ENCODE data around the gene BLMH. TPM values are rescaled to one million over a fixed set of nuclear protein-coding genes. Genes with fewer than 3 reads are reported as not detected.

BLMH gene
- total and polyA plus RNA-seq, 8 donors, result 5.4 to 32.4 (median 14.7) TPM; not detected in 1

GRCh38 chr17:30211371-30211770 lies 80.4 kb downstream of the BLMH start:
- H3K36me3 ChIP-seq, result no peaks in the 10 kb centered on the region
- TF ChIP-seq CTCF (IDR thresholded peaks at IDR 0.05) (no peak), POLR2A (IDR thresholded peaks at IDR 0.05) (no peak), POLR2AphosphoS5 (IDR thresholded peaks at IDR 0.05) (no peak), EP300 (IDR thresholded peaks at IDR 0.05) (no peak)
- no peak for DNase-seq
- H3K27ac ChIP-seq, result no peak overlapping the region
- H3K4me1 ChIP-seq, result no peaks in the 10 kb centered on the region
- 74 to 92% (median 84%) methylated on average over 6 of the region's 6 CpGs for WGBS, 5 donors
- H3K27me3 ChIP-seq, result peaks cover 0 to 14% (median 0%) of the 10 kb centered on the region in 3 donors
- no peak overlapping the region for H3K4me3 ChIP-seq
- intact Hi-C loops (cut with DNase I; ENCODE audit: low total_unique reads), result no loop called here
- no peaks in the 10 kb centered on the region for H3K9me3 ChIP-seq

GRCh38 chr17:30210901-30211300 lies 80.8 kb downstream of the BLMH start:
- no peak for TF ChIP-seq CTCF (IDR thresholded peaks at IDR 0.05)
- TF ChIP-seq EP300 (IDR thresholded peaks at IDR 0.05), result no peak
- no peak for TF ChIP-seq POLR2AphosphoS5 (IDR thresholded peaks at IDR 0.05)
- DNase-seq, result no peak
- 89 to 95% (median 94%) methylated on average over 10 of the region's 10 CpGs for WGBS, 5 donors
- Histone ChIP-seq H3K4me1 (no peaks in the 10 kb centered on the region), H3K9me3 (no peaks in the 10 kb centered on the region), H3K27ac (no peak overlapping the region), H3K36me3 (no peaks in the 10 kb centered on the region), H3K27me3 (peaks cover 0 to 14% (median 0%) of the 10 kb centered on the region in 3 donors), H3K4me3 (no peak overlapping the region)
- intact Hi-C loops (cut with DNase I; ENCODE audit: low total_unique reads), result no loop called here

GRCh38 chr17:30210366-30210765 lies 81.4 kb downstream of the BLMH start:
- Histone ChIP-seq H3K27ac (no peak overlapping the region), H3K36me3 (no peaks in the 10 kb centered on the region), H3K9me3 (no peaks in the 10 kb centered on the region), H3K27me3 (peaks cover 0 to 17% (median 0%) of the 10 kb centered on the region in 3 donors), H3K4me3 (no peak overlapping the region), H3K4me1 (no peaks in the 10 kb centered on the region)
- no peak for DNase-seq
- intact Hi-C loops (cut with DNase I; ENCODE audit: low total_unique reads), result no loop called here
- 86 to 89% (median 88%) methylated on average over 11 of the region's 11 CpGs for WGBS, 5 donors
- TF ChIP-seq POLR2A (IDR thresholded peaks at IDR 0.05) (no peak), CTCF (IDR thresholded peaks at IDR 0.05) (no peak)

- TF ChIP-seq EP300 (IDR thresholded peaks at IDR 0.05), result no peak
- no peak for TF ChIP-seq POLR2AphosphoS5 (IDR thresholded peaks at IDR 0.05)
- no peak for TF ChIP-seq CTCF (IDR thresholded peaks at IDR 0.05)
- TF ChIP-seq POLR2A (IDR thresholded peaks at IDR 0.05), result no peak
- WGBS, 5 donors, result 82 to 93% (median 91%) methylated on average over 7 of the region's 7 CpGs
- intact Hi-C loops (cut with DNase I; ENCODE audit: low total_unique reads), result no loop called here
These were observed 81.8 kb downstream of the BLMH start for GRCh38 chr17:30209930-30210329.

More at GRCh38 chr17:30209930-30210329, 81.8 kb downstream of the BLMH start:
- H3K9me3 ChIP-seq, result no peaks in the 10 kb centered on the region
- no peak overlapping the region for H3K27ac ChIP-seq
- H3K4me3 ChIP-seq, result no peak overlapping the region
- no peak for DNase-seq
- H3K27me3 ChIP-seq, result peaks cover 0 to 21% (median 0%) of the 10 kb centered on the region in 3 donors
- no peaks in the 10 kb centered on the region for H3K4me1 ChIP-seq
- no peaks in the 10 kb centered on the region for H3K36me3 ChIP-seq
